Aorta (tissue), 5 donors: ENCODE measurements around the gene CHODL. TPM values are rescaled to one million over a fixed set of nuclear protein-coding genes. Genes with fewer than 3 reads are reported as not detected.

Experiments
- ATAC-seq: fragments of 200-7000 bp; cut with Tn5 transposase; one replicate; pipeline ENCODE4 v1.9.1; 2022; ENCODE audit warnings: moderate library complexity; ENCODE audit not compliant: low FRiP score
- DNase-seq, 2 donors: peaks; one replicate each; pipeline ENCODE4 v3.0.0-alpha.2; 2020
- H3K27ac ChIP-seq, 2 donors: one replicate each; pipeline ENCODE4 v1.5.1; 2013; ENCODE audit warnings: low read length in 2 of 2, mild to moderate bottlenecking in 2 of 2, moderate library complexity in 2 of 2, control low read depth in 1 of 2, inconsistent platforms in 1 of 2, low read depth in 1 of 2
- H3K27me3 ChIP-seq, 2 donors: one replicate each; pipeline ENCODE4 v1.6.1; 2013; ENCODE audit warnings: control low read depth in 1 of 2, low read length in 1 of 2, mild to moderate bottlenecking in 1 of 2, moderate library complexity in 1 of 2; ENCODE audit not compliant: insufficient read depth in 2 of 2, control insufficient read depth in 1 of 2
- H3K36me3 ChIP-seq, 2 donors: one replicate each; pipeline ENCODE4 v1.6.1; 2013; ENCODE audit warnings: control low read depth in 1 of 2, low read length in 1 of 2, mild to moderate bottlenecking in 1 of 2; ENCODE audit not compliant: insufficient read depth in 2 of 2, control insufficient read depth in 1 of 2
- H3K4me1 ChIP-seq, 2 donors: one replicate each; pipeline ENCODE4 v1.6.1; 2013; ENCODE audit warnings: low read length in 2 of 2, control low read depth in 1 of 2, mild to moderate bottlenecking in 1 of 2, moderate library complexity in 1 of 2; ENCODE audit not compliant: insufficient read depth in 2 of 2, control insufficient read depth in 1 of 2
- H3K4me3 ChIP-seq, 2 donors: one replicate each; pipeline ENCODE4 v1.5.1; 2013; ENCODE audit warnings: low read length in 2 of 2, control low read depth in 1 of 2, mild to moderate bottlenecking in 1 of 2
- H3K9me3 ChIP-seq: one replicate; pipeline ENCODE4 v1.6.1; 2013; ENCODE audit warnings: mild to moderate bottlenecking, low read length; ENCODE audit not compliant: control insufficient read depth
- WGBS, 2 donors: extraction: QIAGEN DNeasy Blood & Tissue Kit; methylation state at CpG; one replicate each; pipeline ENCODE4 v1.1.7; 2013; 5-methylcytosine and 5-hydroxymethylcytosine counted together
- intact Hi-C, 2 donors: fragments of 100-400 bp; cut with DNase I; formaldehyde crosslinking; loops; one replicate each; pipeline versions ENCODE4 v1.14.2 to v1.15.0; 2022
- polyA plus RNA-seq, 2 donors: library from polyadenylated mRNA; stranded (reverse); fragments of 200-250 nt; gene quantifications; one replicate each; pipeline ENCODE4 v1.2.3, GENCODE V29; 2013
- total RNA-seq, 2 donors: library from RNA; stranded (reverse); fragmentation: NEBNext Ultra II Directional; extraction: Animal tissue kit (Norgen Biotek cat#: 25700); gene quantifications; one replicate each; pipeline ENCODE4 v1.2.1, GENCODE V29; 2021
- donor health status: healthy with polysubstance abuse.
- donor health status: Bipolar disorder and iron deficiency.
- donor health status: DM: no; HTN: no; CAD: no.
- donor health status: DM: no; HTN: no; CAD: no.
- donor health status: DM: yes; HTN: yes; CAD: no.

The CHODL gene
- total and polyA plus RNA-seq, 4 donors = 1.2 to 2.9 (median 2.3) TPM; not detected in 1

DNA sequence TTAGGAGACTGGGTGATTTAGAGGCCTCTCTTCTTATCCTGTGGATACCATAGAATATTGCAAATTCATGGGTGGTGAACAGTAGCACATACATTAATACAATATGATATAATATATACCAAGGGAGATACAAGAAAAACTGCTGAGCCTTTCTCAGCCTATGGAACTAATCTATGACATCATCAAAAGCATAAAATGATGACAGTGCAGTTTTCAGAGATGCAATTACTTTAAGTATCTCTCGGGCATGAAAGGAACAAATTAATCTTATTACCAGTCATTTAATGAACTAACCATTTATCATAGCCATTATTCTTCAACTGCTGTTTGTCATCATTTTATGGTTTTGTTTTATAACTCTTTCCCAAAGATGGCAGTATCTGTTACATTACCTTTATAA lies 3.5 kb downstream of the CHODL start:
- ATAC-seq = no peak
- H3K4me1 ChIP-seq = no peaks in the 10 kb centered on the region
- H3K27ac ChIP-seq = no peak overlapping the region
- intact Hi-C loops = no loop called here
- WGBS, 2 donors = 70 to 72% methylated on average over 1 of the region's 1 CpG
- H3K27me3 ChIP-seq = no peaks in the 10 kb centered on the region
- DNase-seq = no peak
- no peak overlapping the region for H3K4me3 ChIP-seq
- peaks cover 2% of the 10 kb centered on the region for H3K9me3 ChIP-seq
- H3K36me3 ChIP-seq = no peaks in the 10 kb centered on the region

DNA sequence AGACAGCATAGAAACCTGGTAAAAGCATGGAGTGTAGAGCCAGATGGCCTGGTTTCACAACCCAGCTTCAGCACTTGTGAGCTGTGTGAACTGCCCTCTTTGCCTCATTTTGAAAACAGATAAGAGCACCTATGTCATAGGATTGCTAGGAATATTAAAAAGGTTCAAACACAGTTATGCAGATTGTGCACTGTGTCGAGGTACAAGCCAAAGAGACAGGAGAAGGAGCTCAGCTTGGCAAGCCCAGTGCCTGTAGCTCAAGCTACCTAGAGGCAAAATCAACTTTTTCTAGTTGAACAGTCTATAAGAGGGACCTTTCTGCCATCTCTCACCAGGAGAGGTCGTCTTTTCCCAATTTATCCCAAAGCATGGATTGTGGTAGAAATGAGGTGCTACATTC lies 5.0 kb downstream of the CHODL start:
- peak; percentile 50 for ATAC-seq
- WGBS, 2 donors = 37 to 39% methylated on average over 2 of the region's 2 CpGs
- DNase-seq = no peak

DNA sequence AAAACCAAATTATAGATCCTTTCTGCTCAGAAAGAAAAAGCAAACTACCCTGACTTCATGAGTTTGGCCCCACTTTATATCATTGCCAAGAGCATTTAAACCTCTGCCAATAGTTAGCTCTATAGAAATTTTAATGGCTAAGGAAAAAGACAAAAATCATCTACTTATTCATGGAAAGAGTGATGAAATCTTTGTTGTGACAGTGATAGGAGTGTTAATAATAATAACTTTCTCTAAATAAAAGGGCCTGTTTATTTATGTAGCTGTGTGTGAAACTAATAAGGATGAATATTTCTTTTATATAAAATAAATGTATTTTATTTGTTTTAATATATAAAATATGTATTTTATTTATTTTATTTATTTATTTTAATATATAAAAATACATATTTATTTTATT lies 6.4 kb downstream of the CHODL start:
- no peak for DNase-seq
- H3K4me1 ChIP-seq = no peaks in the 10 kb centered on the region
- H3K4me3 ChIP-seq = no peak overlapping the region
- H3K27me3 ChIP-seq = no peaks in the 10 kb centered on the region
- H3K9me3 ChIP-seq = no peaks in the 10 kb centered on the region
- H3K36me3 ChIP-seq = no peaks in the 10 kb centered on the region
- ATAC-seq = no peak
- intact Hi-C loops = no loop called here
- no peak overlapping the region for H3K27ac ChIP-seq

More for the DNA sequence above, 5.0 kb downstream of the CHODL start:
- peaks cover 2% of the 10 kb centered on the region for H3K9me3 ChIP-seq
- no peaks in the 10 kb centered on the region for H3K27me3 ChIP-seq
- intact Hi-C loops = no loop called here
- H3K27ac ChIP-seq = no peak overlapping the region
- no peaks in the 10 kb centered on the region for H3K4me1 ChIP-seq
- H3K36me3 ChIP-seq = no peaks in the 10 kb centered on the region
- no peak overlapping the region for H3K4me3 ChIP-seq

DNA sequence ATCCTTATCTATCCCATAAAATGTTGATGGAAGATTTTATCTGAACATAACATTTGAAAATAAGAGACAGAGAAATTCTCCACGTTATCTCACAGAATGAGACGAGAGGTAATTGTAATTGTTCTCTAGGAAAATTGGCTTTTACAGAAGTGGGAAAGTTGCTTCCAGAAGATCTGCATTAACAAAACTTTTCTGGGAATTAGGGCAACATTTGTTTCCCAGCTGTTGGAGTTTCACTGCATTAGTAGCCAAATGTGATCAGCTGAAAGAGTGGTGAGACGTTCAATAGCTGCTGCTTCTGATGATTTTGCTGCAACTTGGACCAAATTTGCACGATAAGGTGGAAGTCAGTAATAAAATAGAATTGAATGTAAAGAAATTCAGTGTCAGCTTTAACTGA lies 7.6 kb downstream of the CHODL start:
- Histone ChIP-seq H3K4me3 (no peak overlapping the region), H3K36me3 (no peaks in the 10 kb centered on the region), H3K4me1 (no peaks in the 10 kb centered on the region), H3K27ac (no peak overlapping the region), H3K27me3 (no peaks in the 10 kb centered on the region), H3K9me3 (no peaks in the 10 kb centered on the region)
- WGBS, 2 donors = 39 to 54% methylated on average over 4 of the region's 4 CpGs
- ATAC-seq (no peak), DNase-seq (no peak)
- intact Hi-C loops = no loop called here

DNA sequence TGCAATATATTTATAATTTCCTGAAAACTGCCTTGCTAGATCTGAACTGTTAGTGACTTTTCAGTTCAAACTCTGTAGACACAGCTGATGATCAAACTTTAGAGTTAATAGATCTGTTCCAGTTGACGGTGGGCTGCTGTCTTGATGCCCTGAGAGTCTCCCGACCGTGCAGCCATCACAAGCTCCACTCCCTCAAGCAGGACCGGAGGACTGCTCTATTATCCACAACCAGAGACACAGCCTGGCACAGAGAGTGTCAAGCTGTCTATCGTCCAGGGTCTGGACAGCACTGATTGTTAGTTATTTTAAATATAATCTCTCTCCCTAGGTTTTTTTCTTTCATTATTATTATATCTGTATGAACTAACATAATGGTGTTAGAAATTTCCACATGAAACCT lies 8.0 kb downstream of the CHODL start:
- Histone ChIP-seq H3K4me1 (no peaks in the 10 kb centered on the region), H3K36me3 (no peaks in the 10 kb centered on the region), H3K27me3 (no peaks in the 10 kb centered on the region), H3K27ac (no peak overlapping the region), H3K9me3 (no peaks in the 10 kb centered on the region), H3K4me3 (no peak overlapping the region)
- DNase-seq (no peak), ATAC-seq (peak; percentile 48)
- WGBS, 2 donors = 37 to 44% methylated on average over 5 of the region's 5 CpGs
- intact Hi-C loops = no loop called here

- no peak for ATAC-seq
- 25 to 37% methylated on average over 2 of the region's 2 CpGs for WGBS, 2 donors
- Histone ChIP-seq H3K4me3 (no peak overlapping the region), H3K4me1 (no peaks in the 10 kb centered on the region), H3K9me3 (no peaks in the 10 kb centered on the region), H3K27me3 (no peaks in the 10 kb centered on the region), H3K27ac (no peak overlapping the region), H3K36me3 (no peaks in the 10 kb centered on the region)
- intact Hi-C loops = no loop called here
- DNase-seq = no peak
These were observed 8.6 kb downstream of the CHODL start for GRCh38 chr21:18253221-18253620.

DNA sequence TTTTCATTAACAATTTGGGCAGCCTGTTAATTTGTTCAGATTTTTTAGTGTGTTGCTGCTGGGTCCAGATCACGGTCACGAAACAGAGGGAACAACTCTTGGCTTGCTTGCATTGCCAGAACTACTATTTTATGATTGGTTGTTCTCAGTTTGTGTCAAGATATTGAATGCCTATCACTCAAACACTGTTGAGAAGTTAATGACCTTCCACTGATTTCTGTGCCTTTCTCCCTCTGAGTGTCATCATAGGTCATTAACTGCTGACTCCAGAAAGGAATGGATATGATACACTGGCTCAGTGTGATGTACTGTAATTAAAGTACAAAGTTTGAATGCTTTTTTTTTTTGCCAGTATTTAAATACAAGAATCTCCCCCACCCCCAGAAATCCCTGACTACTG lies 9.2 kb downstream of the CHODL start:
- no peak for ATAC-seq
- Histone ChIP-seq H3K4me3 (no peak overlapping the region), H3K4me1 (no peaks in the 10 kb centered on the region), H3K9me3 (no peaks in the 10 kb centered on the region), H3K27me3 (no peaks in the 10 kb centered on the region), H3K36me3 (no peaks in the 10 kb centered on the region), H3K27ac (no peak overlapping the region)
- DNase-seq = no peak
- intact Hi-C loops = no loop called here
- WGBS, 2 donors = 64 to 65% methylated on average over 2 of the region's 2 CpGs

- no peaks in the 10 kb centered on the region for H3K36me3 ChIP-seq
- H3K4me3 ChIP-seq = no peak overlapping the region
- H3K9me3 ChIP-seq = no peaks in the 10 kb centered on the region
- H3K27me3 ChIP-seq = no peaks in the 10 kb centered on the region
- 80 to 91% methylated on average over 2 of the region's 2 CpGs for WGBS, 2 donors
- DNase-seq (no peak), ATAC-seq (no peak)
- no peak overlapping the region for H3K27ac ChIP-seq
- H3K4me1 ChIP-seq = no peaks in the 10 kb centered on the region
- intact Hi-C loops = no loop called here
These were observed 21.3 kb downstream of the CHODL start for GRCh38 chr21:18265944-18266343.

- H3K27ac ChIP-seq = no peak overlapping the region
- H3K4me1 ChIP-seq = no peaks in the 10 kb centered on the region
- H3K4me3 ChIP-seq = no peak overlapping the region
- H3K27me3 ChIP-seq = no peaks in the 10 kb centered on the region
- H3K9me3 ChIP-seq = no peaks in the 10 kb centered on the region
- no peaks in the 10 kb centered on the region for H3K36me3 ChIP-seq
- 78 to 89% methylated on average over 1 of the region's 1 CpG for WGBS, 2 donors
- intact Hi-C loops = no loop called here
- ATAC-seq = no peak
- DNase-seq = no peak
These were observed 22.9 kb downstream of the CHODL start for GRCh38 chr21:18267496-18267895.
